GM19193 (cell line): ENCODE measurements around the gene ADGRV1.

Experiments
- POLR2A ChIP-seq: IDR thresholded peaks from 4 replicates; pipeline ENCODE4 v1.6.1; 2011; ENCODE audit not compliant: insufficient read depth, insufficient read length; ENCODE audit errors: extremely low read depth

ADGRV1 gene

DNA sequence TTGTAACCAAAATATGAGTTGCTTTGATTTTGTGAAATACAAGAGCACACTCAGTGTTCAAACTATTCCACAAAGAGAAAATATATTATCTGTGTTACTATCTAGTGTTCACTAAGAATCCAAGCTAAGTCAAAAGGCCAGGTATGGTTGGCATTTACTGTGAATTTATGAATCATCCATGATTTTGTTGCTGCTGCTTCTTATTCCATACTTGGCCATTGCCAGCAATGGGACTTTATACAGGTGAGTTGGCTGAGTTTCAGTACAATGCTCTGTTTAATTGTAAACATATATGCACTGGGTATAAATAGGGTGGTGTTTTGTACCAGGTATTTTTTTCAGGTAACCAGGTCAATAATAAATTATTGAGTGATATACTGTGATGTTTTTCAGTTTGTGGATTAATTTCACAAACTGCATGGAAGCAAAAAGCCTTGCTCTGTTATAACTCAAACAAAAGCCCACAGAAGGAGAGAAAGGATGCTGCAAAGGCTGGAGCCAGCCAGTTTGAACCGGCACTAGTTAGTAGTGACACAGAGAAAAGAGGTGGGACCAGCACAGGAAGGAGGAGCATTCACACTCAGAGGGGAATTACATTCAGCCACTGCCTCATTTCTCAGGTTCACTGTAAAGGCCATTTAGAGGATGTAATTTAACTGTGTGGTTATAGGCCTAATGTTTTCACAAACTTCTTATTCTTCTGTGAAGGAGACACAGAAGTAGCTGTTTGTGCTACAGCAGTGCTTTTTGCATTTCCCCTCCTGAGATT lies 381.8 kb downstream of the ADGRV1 start:
- TF ChIP-seq POLR2A = no peak

DNA sequence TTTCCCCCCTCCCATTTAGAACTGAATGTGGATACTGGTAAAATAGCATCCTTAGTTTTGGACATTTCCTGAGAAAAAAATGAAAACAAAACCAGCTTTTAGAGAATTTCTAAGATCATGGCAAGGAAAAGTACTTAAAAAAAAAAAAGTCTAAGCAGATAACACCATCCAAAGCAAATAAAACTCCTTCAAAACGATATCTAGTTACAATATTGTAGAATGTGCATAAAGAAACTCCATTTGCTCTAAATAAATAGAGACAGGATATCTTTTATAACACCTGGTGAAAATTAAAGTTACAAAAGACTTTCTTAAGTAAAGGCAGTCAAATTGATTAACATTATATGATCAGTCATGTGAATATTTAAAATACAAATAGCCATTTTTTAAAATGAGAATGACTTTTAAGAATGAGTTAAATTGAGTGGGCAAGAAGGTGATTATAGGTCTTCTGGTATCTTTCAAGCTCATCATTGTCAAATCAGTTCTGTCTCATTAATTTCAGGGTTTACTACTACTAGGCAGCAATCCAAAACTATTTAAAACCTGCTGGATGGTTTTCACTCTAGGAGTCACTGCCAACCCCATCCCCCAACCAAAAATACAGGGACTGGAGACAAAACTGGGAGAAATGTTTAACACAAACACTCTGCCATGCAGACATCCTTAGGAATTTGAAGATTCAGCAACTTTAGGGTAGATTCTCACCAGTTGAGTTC lies 382.6 kb downstream of the ADGRV1 start:
- no peak for TF ChIP-seq POLR2A

DNA sequence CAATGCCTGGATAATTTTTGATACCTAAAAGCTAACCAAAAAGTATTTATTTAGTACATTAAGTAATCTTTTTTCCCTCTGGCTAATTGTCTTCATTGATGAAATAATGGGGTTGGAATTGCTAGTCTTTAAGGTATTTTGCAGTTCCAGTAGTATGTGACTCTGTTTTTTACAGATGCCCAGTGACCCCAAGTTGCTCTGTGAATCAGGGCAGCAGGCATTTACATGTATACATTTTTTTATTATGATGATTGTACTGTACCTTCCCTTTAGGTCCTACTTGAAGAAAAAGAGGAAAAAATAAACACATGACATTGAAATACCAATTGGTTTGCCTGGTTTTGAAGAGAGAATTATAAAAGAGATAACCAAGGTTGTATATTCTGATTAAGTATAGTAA lies 385.5 kb downstream of the ADGRV1 start:
- TF ChIP-seq POLR2A = no peak

DNA sequence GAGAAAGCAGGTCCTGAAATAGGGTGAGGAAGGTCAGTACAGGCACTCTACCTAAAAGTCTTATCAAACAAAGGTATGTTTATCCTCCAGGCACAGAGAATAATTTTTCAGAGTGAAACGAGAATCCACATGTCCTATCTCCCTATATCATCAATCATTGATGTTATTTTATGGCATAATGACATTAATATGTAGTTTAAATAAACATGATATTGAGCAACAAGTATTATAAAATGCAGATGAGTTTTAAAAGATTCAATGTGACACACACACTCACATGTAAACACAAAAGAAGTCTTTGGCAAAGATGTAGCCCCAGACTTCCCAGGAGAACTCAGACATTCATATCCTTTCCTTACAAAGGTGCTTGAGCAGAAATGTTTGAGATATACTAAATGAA lies 389.1 kb downstream of the ADGRV1 start:
- no peak for TF ChIP-seq POLR2A

DNA sequence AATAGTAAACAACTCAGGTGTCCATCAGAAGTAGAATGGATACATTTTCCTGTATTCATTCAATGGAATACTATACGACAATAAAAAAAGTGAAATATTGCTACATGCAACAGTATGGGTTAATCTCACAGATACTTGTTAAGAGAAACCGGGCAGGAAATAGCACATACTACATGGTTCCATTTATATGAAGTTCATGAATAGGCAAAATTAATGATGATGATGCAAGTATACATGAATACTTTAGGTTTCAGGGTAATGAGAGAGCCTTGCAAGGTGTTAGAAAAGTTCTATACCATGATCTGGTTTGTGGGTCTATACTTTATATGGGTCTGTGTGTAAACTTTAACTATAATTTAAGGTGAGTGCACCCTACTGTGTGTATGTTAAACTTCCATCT lies 390.4 kb downstream of the ADGRV1 start:
- TF ChIP-seq POLR2A = no peak

DNA sequence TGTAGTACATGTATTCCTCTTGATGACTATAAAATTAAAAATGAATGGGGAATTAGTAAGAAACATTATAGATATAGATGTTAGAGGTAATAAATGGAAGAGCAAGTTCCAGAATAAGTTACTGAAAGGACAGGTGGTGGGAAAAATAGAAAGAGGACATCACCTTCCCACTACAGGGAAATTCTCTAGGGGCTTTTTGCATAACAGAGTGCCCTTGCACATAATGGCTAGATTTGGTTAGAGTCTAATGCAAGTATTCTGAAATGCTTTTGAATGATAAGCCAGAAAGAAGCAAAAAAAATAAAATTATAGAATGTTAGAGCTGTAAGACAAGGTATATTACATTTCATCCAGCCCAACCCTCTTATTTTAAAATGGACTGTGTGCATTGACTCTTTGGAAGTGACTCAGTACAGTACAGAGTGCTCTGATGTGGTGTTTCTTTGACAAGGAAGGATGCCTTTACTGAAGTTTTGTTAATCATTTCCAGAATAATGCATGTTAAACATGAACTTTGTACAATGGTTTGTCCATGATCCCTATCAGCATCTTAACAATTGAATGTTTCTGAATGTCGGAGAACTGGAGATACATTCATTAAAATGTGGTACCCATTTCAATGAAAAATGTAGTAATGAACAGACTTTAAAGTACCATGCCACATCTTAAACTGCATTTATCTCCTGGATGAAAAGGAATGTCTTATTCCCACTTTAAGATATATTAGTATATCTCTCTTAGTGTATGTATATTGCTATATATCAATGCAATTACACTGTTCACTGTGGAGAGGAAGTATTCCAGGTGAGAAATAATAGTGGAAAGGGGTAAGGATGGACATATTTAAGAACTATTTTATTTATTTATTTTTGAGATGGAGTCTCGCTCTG lies 391.1 kb downstream of the ADGRV1 start:
- TF ChIP-seq POLR2A = no peak

DNA sequence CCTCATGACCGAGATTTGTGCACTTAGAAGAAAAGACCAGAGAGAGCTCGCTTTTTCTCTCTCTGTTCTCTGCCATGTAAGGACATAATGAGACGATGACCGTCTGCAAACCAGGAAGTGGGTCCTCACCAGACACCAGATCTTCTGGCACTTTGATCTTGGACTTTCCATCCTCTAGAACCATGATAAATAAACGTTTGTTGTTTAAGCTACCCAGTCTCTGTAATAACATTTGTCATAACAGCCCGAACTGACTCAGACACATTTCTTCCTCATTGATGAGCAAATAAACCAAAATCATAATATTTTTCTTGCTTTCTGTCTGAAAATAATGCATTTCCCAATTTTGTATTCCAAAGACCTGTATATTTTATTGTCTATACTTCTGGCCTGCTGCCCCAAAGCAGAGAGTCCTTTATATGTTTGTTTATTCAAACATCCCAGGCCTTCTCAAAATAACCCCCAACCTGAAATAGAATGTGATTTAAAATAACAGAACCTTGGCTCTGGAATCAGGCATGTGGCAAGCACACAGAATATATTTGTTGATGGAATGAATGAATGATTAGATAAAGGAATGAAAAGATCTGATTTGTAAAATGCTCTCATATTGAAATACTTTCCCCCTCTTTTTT lies 396.5 kb downstream of the ADGRV1 start:
- TF ChIP-seq POLR2A = no peak

DNA sequence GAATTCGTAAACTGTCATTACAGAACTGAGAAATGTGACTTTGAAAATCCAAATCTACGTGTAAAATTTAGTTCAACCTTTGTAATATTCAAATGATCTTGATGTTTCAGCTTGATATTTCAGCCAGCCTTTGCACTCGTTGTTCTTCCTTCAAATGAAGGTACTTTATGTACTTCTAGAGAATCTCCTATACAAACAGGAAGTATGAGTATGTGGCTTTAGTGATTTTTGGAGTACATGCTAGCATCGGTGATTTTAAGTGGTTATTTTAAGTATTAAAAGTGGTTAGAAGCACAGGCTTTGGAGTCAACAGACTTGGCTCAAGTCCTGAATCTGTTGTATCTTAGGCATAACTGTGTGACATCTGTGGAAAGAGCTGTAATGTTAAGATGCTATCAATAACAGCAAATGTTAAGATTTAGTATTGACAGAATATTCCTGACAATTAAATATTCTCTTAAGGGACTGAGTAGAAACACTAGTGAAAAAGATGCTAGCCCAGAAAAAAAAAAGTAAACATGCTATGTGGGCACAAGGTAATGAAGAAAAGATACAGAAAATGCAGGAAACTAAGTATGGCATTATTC lies 398.0 kb downstream of the ADGRV1 start:
- TF ChIP-seq POLR2A = no peak

DNA sequence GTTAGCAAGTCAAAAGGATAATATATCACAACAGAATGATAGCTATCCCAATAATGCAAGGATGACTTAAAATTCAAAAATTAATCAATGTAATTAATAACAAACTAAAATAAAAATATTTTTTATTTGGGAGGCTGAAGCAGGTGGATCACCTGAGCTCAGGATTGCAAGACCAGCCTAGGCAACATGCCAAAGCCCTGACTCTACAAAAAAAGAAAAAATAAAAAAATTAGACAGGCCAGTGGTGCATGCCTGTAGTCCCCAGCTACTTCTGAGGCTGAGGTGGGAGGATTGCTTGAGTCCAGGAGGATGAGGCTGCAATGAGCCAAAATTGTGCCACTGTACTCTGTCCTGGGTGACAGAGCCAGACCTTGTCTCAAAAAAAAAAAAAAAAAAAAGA lies 399.3 kb downstream of the ADGRV1 start:
- no peak for TF ChIP-seq POLR2A

DNA sequence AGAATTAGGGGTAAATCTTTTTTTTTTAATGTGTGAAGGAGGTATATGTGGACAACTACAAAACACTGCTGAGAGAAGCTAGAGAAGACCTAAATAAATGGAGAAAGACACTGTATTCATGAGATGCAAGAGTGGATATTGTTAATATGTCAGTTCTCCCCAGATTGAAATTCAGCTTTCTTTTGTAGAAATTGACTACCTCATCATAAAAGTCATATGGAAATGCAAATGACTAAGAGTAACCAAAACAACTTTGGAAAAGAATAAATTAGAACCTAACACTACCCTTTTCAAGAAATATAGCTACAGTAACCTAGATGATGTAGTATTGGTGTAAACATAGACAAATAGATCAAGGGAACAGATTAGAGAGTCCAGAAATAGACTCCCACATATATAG lies 400.7 kb downstream of the ADGRV1 start:
- no peak for TF ChIP-seq POLR2A

DNA sequence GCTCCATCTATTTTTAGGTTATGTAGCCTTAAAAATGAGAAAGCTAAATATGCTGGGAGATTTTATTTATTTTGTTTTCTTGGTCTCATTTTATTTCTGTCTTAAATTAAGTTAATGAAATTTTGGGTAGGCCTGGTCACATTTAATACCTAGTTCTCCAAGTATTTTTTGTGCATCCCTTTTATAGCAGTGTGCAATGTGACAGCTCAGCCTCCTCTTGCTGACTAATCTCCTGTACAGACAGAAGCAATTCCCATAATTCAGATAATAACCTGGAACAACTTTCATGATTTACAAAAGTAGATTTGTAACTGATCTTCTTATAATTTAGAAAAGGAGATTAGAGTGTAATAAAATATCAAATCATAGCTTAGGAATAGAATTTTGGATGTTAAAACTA lies 403.9 kb downstream of the ADGRV1 start:
- no peak for TF ChIP-seq POLR2A

DNA sequence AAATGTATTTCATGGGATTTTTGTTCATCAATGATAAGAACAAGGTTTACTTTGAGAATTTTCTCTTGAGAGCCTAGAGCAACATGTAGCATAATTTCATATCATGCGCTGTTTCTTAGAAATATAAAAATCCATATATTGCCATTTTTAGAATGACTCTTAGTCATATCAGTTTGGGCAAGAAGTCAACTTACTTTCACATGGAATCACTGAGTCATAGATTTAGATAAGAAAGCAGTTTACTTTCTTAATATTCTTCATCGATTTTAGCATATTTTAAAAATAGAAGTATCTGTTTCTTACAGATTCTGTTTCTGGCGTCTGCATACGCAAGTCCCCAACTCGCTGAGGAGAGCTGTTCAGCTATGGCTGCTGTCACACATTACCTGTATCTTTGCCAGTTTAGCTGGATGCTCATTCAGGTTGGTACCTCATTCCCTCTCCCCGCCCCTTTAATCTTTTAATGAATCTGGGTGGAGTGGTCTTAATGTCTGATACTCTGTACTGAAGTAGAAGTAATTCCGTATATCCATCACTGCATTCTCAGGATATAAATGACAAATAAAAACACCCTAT lies 406.6 kb downstream of the ADGRV1 start:
- no peak for TF ChIP-seq POLR2A

DNA sequence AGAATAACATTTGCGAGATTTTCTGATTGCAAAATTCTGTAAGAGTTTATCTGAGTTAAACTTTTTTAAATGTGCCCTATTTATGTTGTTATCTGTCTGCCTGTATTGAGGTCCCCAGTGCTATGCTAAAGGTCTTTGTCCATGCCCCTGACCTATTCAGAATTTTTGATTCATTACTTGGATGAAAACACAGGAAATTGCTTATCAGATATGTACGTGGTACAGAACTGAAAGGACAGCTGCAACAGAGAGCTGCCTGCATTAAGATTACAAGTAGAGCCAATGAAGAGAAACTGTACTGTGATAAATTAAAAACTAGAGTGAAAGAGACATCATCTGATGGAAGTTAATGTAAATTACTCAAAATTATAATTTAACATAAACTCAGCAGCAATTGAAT lies 408.8 kb downstream of the ADGRV1 start:
- no peak for TF ChIP-seq POLR2A

DNA sequence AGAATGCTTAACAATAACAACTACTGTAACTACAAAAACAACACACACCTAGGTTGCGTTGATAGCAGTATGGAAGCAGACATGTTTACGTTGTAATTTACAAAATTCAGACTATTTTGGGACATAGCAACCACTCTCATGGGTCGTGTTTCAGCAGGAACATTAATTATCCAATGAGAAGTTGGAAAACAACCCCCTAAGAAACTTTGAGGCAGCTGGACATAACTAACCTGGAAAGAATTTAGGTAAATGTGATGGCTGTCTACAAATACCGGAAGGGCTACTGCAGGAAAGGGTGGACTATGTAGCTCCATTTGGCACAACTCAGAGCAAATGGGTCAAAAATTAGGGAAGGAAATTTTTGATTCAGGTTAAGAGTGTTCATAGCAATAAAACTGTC lies 409.3 kb downstream of the ADGRV1 start:
- TF ChIP-seq POLR2A = no peak
